ENCODE data around the gene TLE6.

DNA sequence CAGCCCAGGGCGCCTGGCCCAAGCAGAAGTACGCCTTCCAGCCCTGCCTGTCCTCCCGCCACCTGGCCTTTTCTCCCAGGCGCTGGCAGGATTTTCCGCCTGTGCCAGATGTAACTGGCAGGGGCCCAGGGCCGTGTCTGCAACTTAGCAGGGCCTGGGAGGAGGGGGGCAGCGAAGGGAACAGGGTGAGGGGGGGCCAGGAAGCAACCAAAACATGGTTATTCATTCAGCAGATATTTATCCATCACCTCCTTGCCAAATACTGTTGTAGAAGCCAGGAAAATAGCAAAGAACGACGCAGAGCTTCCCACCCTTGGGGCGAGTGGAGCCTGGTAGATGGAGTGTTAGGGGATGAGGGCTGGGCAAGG, 5.6 kb downstream of the TLE6 start:
- TF ChIP-seq, protein P1, sequence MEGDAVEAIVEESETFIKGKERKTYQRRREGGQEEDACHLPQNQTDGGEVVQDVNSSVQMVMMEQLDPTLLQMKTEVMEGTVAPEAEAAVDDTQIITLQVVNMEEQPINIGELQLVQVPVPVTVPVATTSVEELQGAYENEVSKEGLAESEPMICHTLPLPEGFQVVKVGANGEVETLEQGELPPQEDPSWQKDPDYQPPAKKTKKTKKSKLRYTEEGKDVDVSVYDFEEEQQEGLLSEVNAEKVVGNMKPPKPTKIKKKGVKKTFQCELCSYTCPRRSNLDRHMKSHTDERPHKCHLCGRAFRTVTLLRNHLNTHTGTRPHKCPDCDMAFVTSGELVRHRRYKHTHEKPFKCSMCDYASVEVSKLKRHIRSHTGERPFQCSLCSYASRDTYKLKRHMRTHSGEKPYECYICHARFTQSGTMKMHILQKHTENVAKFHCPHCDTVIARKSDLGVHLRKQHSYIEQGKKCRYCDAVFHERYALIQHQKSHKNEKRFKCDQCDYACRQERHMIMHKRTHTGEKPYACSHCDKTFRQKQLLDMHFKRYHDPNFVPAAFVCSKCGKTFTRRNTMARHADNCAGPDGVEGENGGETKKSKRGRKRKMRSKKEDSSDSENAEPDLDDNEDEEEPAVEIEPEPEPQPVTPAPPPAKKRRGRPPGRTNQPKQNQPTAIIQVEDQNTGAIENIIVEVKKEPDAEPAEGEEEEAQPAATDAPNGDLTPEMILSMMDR (IDR thresholded peaks at IDR 0.05): peak in 1 of 5 experiments; percentile 15
- no peak for TF ChIP-seq POLR2A (IDR thresholded peaks at IDR 0.05)

Data from tibial nerve (tissue), 3 donors.